ENCODE data around the gene PRG3.

PRG3 gene

DNA sequence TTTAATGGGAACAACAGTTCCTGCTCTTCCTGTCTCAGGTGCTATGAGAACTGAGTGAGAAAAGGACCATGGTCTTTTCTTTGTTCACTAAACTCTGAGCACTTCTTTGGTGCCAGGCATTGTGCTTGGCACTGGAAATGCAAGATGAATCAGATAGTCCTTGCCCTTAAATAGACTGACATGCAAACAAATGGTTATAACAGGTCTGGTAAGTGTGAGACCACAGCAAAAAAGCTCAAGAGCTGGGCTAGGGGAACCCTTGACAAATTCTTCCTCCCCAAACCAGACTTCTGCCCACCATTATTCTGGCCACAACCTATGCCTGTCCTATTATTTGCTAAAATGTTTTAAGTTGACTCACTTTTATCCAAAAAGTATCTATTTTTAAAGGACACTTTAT, 40.9 kb upstream of the PRG3 start:
- Mint-ChIP-seq H3K27me3 (ENCODE audit: low read depth, poor library complexity) (peaks cover 8% of the 10 kb centered on the region), H3K27ac (no peak overlapping the region), H3K4me1 (peaks cover 25% of the 10 kb centered on the region), H3K36me3 (ENCODE audit: low read depth) (peaks cover 31% of the 10 kb centered on the region), H3K4me3 (no peak overlapping the region), H3K9me3 (no peaks in the 10 kb centered on the region)
- TF ChIP-seq, protein P1, sequence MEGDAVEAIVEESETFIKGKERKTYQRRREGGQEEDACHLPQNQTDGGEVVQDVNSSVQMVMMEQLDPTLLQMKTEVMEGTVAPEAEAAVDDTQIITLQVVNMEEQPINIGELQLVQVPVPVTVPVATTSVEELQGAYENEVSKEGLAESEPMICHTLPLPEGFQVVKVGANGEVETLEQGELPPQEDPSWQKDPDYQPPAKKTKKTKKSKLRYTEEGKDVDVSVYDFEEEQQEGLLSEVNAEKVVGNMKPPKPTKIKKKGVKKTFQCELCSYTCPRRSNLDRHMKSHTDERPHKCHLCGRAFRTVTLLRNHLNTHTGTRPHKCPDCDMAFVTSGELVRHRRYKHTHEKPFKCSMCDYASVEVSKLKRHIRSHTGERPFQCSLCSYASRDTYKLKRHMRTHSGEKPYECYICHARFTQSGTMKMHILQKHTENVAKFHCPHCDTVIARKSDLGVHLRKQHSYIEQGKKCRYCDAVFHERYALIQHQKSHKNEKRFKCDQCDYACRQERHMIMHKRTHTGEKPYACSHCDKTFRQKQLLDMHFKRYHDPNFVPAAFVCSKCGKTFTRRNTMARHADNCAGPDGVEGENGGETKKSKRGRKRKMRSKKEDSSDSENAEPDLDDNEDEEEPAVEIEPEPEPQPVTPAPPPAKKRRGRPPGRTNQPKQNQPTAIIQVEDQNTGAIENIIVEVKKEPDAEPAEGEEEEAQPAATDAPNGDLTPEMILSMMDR (IDR thresholded peaks at IDR 0.05): no peak
- no peak for DNase-seq

DNA sequence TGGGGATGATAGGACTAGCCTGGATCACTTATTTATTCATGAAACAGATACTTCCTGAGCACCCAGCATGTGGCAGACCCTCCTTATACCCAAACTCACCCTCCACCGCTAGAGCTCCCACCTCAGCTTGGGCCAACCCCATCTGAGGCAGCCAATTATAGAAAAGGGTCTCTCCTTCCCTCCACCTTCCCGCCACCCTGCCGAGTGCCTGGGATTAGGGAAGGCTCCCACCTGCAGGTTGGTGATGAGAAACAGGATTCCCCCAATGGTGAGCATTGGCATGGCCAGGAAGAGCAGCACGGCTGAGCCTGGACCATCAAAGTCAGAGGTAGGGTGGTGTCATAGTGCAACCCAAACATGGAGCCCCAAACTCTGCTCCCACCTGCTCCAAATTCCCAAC, 40.1 kb upstream of the PRG3 start:
- Mint-ChIP-seq H3K9me3 (no peaks in the 10 kb centered on the region), H3K27me3 (ENCODE audit: low read depth, poor library complexity) (peaks cover 3% of the 10 kb centered on the region), H3K4me1 (peaks cover 18% of the 10 kb centered on the region), H3K4me3 (no peak overlapping the region), H3K27ac (no peak overlapping the region), H3K36me3 (ENCODE audit: low read depth) (peaks cover 38% of the 10 kb centered on the region)
- TF ChIP-seq, protein P1 (IDR thresholded peaks at IDR 0.05): no peak
- DNase-seq: no peak

DNA sequence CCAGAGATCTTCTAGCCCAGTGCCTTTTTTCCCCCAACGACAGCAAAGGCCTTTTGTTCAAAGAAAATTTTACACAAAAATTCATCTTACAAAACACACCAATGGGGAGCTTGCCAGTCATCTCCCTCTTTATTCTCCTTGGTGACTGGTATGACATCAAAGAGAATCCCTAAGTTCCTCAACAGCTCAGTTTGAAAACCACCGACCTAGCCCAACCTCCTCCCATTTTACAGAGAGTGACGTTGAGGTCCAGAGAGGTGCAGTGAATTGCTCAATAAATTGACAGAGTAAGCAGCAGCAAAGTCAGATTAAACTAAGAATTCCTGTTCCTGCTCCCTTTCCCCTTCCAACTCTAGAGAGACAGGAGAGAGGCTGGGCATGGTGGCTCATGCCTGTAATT, 38.2 kb upstream of the PRG3 start:
- Mint-ChIP-seq H3K9me3 (no peaks in the 10 kb centered on the region), H3K4me3 (no peak overlapping the region), H3K27ac (no peak overlapping the region), H3K27me3 (ENCODE audit: low read depth, poor library complexity) (peaks cover 2% of the 10 kb centered on the region), H3K36me3 (ENCODE audit: low read depth) (peaks cover 54% of the 10 kb centered on the region), H3K4me1 (no peaks in the 10 kb centered on the region)
- TF ChIP-seq, protein P1 (IDR thresholded peaks at IDR 0.05): no peak
- DNase-seq: no peak

DNA sequence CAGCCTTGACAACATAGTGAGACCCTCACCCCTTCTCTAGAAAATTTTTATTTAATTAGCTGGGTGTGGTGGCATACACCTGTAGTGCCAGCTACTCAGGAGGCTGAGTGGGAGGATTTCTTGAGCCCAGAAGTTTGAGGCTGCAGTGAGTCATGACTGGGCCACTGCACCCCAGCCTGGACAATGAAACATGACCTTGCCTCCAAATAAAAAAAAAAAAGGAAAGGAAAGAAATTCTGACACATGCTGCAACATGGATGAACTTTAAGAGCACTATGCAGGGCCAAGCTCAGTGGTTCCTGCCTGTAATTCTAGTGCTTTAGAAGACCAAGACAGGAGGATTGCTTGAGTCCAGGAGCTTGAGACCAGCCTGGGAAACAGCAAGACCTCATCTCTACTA, 37.2 kb upstream of the PRG3 start:
- H3K36me3 Mint-ChIP-seq (ENCODE audit: low read depth): peaks cover 56% of the 10 kb centered on the region
- no peak overlapping the region for H3K27ac Mint-ChIP-seq
- no peak overlapping the region for H3K4me3 Mint-ChIP-seq
- H3K9me3 Mint-ChIP-seq: no peaks in the 10 kb centered on the region
- H3K27me3 Mint-ChIP-seq (ENCODE audit: low read depth, poor library complexity): peaks cover 2% of the 10 kb centered on the region
- TF ChIP-seq, protein P1 (IDR thresholded peaks at IDR 0.05): no peak
- no peak for DNase-seq
- H3K4me1 Mint-ChIP-seq: no peaks in the 10 kb centered on the region

DNA sequence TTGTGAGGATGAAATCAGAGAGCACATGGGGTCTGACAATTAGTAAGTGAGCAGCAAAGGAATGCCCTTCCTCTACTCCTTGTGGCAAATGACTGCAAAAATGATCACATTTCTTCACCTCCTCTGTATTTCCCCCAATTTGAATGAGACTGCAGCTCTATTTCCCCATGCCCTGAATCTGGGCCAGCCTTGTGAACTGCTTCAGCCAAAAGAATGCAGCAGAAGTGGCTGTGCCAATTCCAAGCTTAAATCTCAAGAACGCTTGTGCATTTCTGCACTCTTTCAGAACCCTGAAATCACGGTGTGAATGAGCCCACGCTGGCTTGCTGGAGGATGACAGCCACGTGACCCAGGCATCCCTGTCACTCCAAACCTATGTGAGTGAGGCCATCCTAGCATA, 36.1 kb upstream of the PRG3 start:
- H3K4me3 Mint-ChIP-seq: no peak overlapping the region
- H3K4me1 Mint-ChIP-seq: no peaks in the 10 kb centered on the region
- TF ChIP-seq, protein P1 (IDR thresholded peaks at IDR 0.05): no peak
- no peak overlapping the region for H3K27ac Mint-ChIP-seq
- H3K36me3 Mint-ChIP-seq (ENCODE audit: low read depth): peaks cover 54% of the 10 kb centered on the region
- DNase-seq: no peak
- peaks cover 2% of the 10 kb centered on the region for H3K27me3 Mint-ChIP-seq (ENCODE audit: low read depth, poor library complexity)
- no peaks in the 10 kb centered on the region for H3K9me3 Mint-ChIP-seq

DNA sequence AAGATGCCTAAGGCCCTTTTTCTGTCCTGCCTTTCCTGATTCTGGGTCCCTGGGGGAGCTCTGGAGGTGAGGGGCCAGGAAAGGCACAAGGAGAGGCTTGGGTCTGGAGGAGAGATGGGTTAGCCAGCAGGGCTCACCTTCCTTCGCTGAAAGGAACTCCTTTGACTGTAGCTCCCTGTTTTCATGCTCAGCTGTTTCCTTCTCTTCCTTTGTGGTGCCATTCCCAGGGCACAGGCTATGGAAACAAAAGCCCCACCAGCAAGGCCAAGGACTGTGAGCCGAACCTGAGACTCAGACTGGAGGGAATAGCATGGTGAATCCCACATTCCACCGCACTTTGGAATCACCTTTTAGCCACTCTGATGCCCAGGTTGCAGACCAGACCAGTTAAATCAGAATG, 35.5 kb upstream of the PRG3 start:
- DNase-seq: no peak
- TF ChIP-seq, protein P1 (IDR thresholded peaks at IDR 0.05): no peak
- peaks cover 60% of the 10 kb centered on the region for H3K36me3 Mint-ChIP-seq (ENCODE audit: low read depth)
- no peak overlapping the region for H3K4me3 Mint-ChIP-seq
- H3K9me3 Mint-ChIP-seq: no peaks in the 10 kb centered on the region
- H3K27ac Mint-ChIP-seq: no peak overlapping the region
- peaks cover 2% of the 10 kb centered on the region for H3K27me3 Mint-ChIP-seq (ENCODE audit: low read depth, poor library complexity)
- H3K4me1 Mint-ChIP-seq: no peaks in the 10 kb centered on the region
